HG03520 (cell line): ENCODE measurements around the gene CFAP157.

Experiments
- ATAC-seq: cut with Tn5 transposase; IDR thresholded peaks from one replicate; pipeline ENCODE4 v1.9.1; 2021; ENCODE audit warnings: mild to moderate bottlenecking, moderate library complexity; ENCODE audit not compliant: unreplicated experiment

Gene CFAP157

GRCh38 chr9:127706836-127707241, at the start of gene CFAP157:
CFAP157 (plus strand) TSS chr9:127706988; CDS start chr9:127707032, 44 bp downstream.
- no peak for ATAC-seq

- no peak for ATAC-seq
Observed at GRCh38 chr9:127658428-127658827, 48.4 kb upstream of the CFAP157 start.

- no peak for ATAC-seq
Observed at GRCh38 chr9:127660886-127661741, 45.7 kb upstream of the CFAP157 start.

- ATAC-seq = no peak
Observed at GRCh38 chr9:127662617-127663016, 44.2 kb upstream of the CFAP157 start.

- no peak for ATAC-seq
Observed at GRCh38 chr9:127664324-127664677, 42.5 kb upstream of the CFAP157 start.

- no peak for ATAC-seq
Observed at GRCh38 chr9:127664678-127665507, 41.9 kb upstream of the CFAP157 start.

GRCh38 chr9:127667127-127667844, 39.5 kb upstream of the CFAP157 start:
- no peak for ATAC-seq

- no peak for ATAC-seq
Observed at GRCh38 chr9:127667906-127668305, 38.9 kb upstream of the CFAP157 start.

- ATAC-seq = no peak
Observed at GRCh38 chr9:127673234-127673633, 33.6 kb upstream of the CFAP157 start.

GRCh38 chr9:127676638-127677037, 30.1 kb upstream of the CFAP157 start:
- ATAC-seq = no peak

- ATAC-seq = no peak
Observed at GRCh38 chr9:127679506-127679905, 27.3 kb upstream of the CFAP157 start.

- no peak for ATAC-seq
Observed at GRCh38 chr9:127680226-127680625, 26.6 kb upstream of the CFAP157 start.

- no peak for ATAC-seq
Observed at GRCh38 chr9:127680846-127681245, 25.9 kb upstream of the CFAP157 start.

GRCh38 chr9:127682351-127683136, 24.2 kb upstream of the CFAP157 start:
- no peak for ATAC-seq

GRCh38 chr9:127683723-127684122, 23.1 kb upstream of the CFAP157 start:
- ATAC-seq = no peak

- ATAC-seq = no peak
Observed at GRCh38 chr9:127684576-127684975, 22.2 kb upstream of the CFAP157 start.

GRCh38 chr9:127686461-127687393, 20.1 kb upstream of the CFAP157 start:
- no peak for ATAC-seq

- ATAC-seq = no peak
Observed at GRCh38 chr9:127689329-127690000, 17.3 kb upstream of the CFAP157 start.

- no peak for ATAC-seq
Observed at GRCh38 chr9:127690735-127691134, 16.1 kb upstream of the CFAP157 start.
